ENCODE results near the gene USP4. TPM values are rescaled to one million over a fixed set of nuclear protein-coding genes. Genes with fewer than 3 reads are reported as not detected.

The USP4 gene
- total RNA-seq, 1 experiment from 2014 or later: 32.8 TPM

DNA sequence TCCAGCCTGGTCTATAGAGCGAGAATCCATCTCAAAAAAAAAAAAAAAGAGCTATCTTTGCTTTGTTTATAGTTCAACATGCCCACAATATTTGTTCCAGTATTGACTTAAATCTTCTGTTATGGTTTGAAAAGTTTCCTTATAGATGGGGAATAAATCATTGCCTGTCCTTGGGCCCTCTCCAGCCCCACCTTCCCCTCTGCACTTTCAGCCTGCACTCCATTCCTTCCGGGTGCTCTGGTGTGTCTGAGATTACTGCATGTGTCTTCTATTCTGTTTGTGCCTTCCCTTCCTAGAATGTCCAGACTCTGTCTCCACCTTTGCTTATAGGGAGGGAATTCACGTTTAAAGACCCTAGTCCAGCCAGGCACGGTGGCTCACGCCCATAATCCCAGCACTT is 43.5 kb upstream of the USP4 start:
- Histone ChIP-seq H3K36me3 (ENCODE audit: insufficient read depth, low read length, poor library complexity, severe bottlenecking) (no peaks in the 10 kb centered on the region), H3K27ac (ENCODE audit: low read depth, low read length, poor library complexity, severe bottlenecking) (no peak overlapping the region), H3K9me3 (ENCODE audit: low read depth, low read length, poor library complexity, severe bottlenecking) (no peaks in the 10 kb centered on the region), H3K27me3 (replicated peaks; ENCODE audit: insufficient read depth, low read depth, low read length, poor library complexity) (no peaks in the 10 kb centered on the region), H3K4me1 (ENCODE audit: insufficient read depth, low read length, poor library complexity, severe bottlenecking) (no peaks in the 10 kb centered on the region), H3K4me3 (ENCODE audit: low read depth, low read length, poor library complexity, severe bottlenecking) (no peak overlapping the region)
- intact Hi-C loops (cut with micrococcal nuclease; ENCODE audit: unreplicated experiment): no loop called here
- POLR2A ChIA-PET (ENCODE audit: low non-redundant PET): no interaction called here
- TF ChIP-seq EZH2 (IDR thresholded peaks at IDR 0.05; ENCODE audit: borderline replicate concordance, low read depth, low read length, poor library complexity, severe bottlenecking): no peak
- TF ChIP-seq, protein P1, sequence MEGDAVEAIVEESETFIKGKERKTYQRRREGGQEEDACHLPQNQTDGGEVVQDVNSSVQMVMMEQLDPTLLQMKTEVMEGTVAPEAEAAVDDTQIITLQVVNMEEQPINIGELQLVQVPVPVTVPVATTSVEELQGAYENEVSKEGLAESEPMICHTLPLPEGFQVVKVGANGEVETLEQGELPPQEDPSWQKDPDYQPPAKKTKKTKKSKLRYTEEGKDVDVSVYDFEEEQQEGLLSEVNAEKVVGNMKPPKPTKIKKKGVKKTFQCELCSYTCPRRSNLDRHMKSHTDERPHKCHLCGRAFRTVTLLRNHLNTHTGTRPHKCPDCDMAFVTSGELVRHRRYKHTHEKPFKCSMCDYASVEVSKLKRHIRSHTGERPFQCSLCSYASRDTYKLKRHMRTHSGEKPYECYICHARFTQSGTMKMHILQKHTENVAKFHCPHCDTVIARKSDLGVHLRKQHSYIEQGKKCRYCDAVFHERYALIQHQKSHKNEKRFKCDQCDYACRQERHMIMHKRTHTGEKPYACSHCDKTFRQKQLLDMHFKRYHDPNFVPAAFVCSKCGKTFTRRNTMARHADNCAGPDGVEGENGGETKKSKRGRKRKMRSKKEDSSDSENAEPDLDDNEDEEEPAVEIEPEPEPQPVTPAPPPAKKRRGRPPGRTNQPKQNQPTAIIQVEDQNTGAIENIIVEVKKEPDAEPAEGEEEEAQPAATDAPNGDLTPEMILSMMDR (conservative IDR thresholded peaks at IDR 0.05; ENCODE audit: low read depth, low read length): no peak
- BruUV-seq (replicated peaks): no TSS peak
- DNase-seq (ENCODE audit: low spot score): no peak
- CTCF ChIA-PET: no interaction called here

DNA sequence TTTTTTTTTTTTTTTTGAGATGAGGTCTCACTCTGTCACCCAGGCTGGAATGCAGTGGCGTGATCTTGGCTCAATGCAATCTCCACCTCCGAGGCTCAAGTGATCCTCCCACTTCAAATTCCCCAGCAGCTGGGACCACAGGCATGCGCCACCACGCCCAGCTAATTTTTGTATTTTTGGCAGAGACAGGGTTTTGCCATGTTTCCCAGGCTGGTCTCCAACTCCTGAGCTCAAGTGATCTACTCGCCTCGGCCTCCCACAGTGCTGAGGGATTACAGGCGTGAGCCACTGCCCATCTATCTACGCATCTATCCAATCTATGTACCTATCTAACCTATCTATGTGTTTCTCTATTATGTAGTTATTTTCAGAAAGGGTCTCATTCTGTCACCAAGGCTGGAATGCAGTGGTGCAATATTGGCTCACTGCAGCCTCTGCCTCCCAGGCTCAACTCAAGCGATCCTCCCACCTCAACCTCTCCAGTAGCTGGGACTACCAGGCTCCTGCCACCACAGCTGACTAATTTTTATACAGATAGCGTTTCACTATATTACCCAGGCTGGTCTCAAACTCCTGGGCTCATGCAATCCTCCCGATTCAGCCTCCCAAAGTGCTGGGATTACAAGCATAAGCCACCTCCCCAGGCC is 38.5 kb upstream of the USP4 start:
- Histone ChIP-seq H3K27ac (ENCODE audit: low read depth, low read length, poor library complexity, severe bottlenecking) (no peak overlapping the region), H3K36me3 (ENCODE audit: insufficient read depth, low read length, poor library complexity, severe bottlenecking) (peaks cover 4% of the 10 kb centered on the region), H3K4me3 (ENCODE audit: low read depth, low read length, poor library complexity, severe bottlenecking) (no peak overlapping the region), H3K27me3 (replicated peaks; ENCODE audit: insufficient read depth, low read depth, low read length, poor library complexity) (no peaks in the 10 kb centered on the region), H3K9me3 (ENCODE audit: low read depth, low read length, poor library complexity, severe bottlenecking) (no peaks in the 10 kb centered on the region), H3K4me1 (ENCODE audit: insufficient read depth, low read length, poor library complexity, severe bottlenecking) (no peaks in the 10 kb centered on the region)
- intact Hi-C loops (cut with micrococcal nuclease; ENCODE audit: unreplicated experiment): no loop called here
- CTCF ChIA-PET: interaction anchor here (0.7 kb wide), 1 partner anchor 716 kb away, joined by 14 read pairs; the partner anchor contains the start of gene CELSR3
- TF ChIP-seq EZH2 (IDR thresholded peaks at IDR 0.05; ENCODE audit: borderline replicate concordance, low read depth, low read length, poor library complexity, severe bottlenecking): no peak
- TF ChIP-seq, protein P1 (conservative IDR thresholded peaks at IDR 0.05; ENCODE audit: low read depth, low read length): no peak
- BruUV-seq (replicated peaks): no TSS peak
- no peak for DNase-seq (ENCODE audit: low spot score)
- POLR2A ChIA-PET (ENCODE audit: low non-redundant PET): no interaction called here

DNA sequence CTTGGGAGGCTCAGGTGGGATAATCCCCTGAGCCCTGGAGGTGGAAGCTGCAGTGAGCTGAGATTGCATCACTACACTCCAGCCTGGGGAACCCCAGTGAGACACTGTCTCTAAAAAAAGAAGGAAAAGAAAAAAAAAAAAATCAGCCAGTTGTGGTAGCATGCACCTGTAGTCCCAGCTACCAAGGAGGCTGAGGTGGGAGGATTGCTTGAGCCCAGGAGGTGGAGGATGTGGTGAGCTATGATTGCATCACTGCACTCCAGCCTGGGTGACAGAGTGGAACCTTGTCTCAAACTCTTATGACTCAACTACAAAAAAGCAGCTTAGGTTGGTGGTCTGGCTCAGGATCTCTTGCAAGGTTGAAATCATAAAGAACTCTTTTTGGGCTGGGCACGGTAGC is 37.6 kb upstream of the USP4 start:
- CTCF ChIA-PET: no interaction called here
- Histone ChIP-seq H3K9me3 (ENCODE audit: low read depth, low read length, poor library complexity, severe bottlenecking) (no peaks in the 10 kb centered on the region), H3K4me1 (ENCODE audit: insufficient read depth, low read length, poor library complexity, severe bottlenecking) (no peaks in the 10 kb centered on the region), H3K27me3 (replicated peaks; ENCODE audit: insufficient read depth, low read depth, low read length, poor library complexity) (no peaks in the 10 kb centered on the region), H3K4me3 (ENCODE audit: low read depth, low read length, poor library complexity, severe bottlenecking) (no peak overlapping the region), H3K36me3 (ENCODE audit: insufficient read depth, low read length, poor library complexity, severe bottlenecking) (peaks cover 10% of the 10 kb centered on the region), H3K27ac (ENCODE audit: low read depth, low read length, poor library complexity, severe bottlenecking) (no peak overlapping the region)
- no TSS peak for BruUV-seq (replicated peaks)
- DNase-seq (ENCODE audit: low spot score): no peak
- intact Hi-C loops (cut with micrococcal nuclease; ENCODE audit: unreplicated experiment): no loop called here
- TF ChIP-seq, protein P1 (conservative IDR thresholded peaks at IDR 0.05; ENCODE audit: low read depth, low read length): no peak
- no peak for TF ChIP-seq EZH2 (IDR thresholded peaks at IDR 0.05; ENCODE audit: borderline replicate concordance, low read depth, low read length, poor library complexity, severe bottlenecking)
- POLR2A ChIA-PET (ENCODE audit: low non-redundant PET): no interaction called here

All from A673 (cell line).